ENCODE data around the gene TMEM150C. TPM values are rescaled to one million over a fixed set of nuclear protein-coding genes. Genes with fewer than 3 reads are reported as not detected.
"Not testable (repeated sequence)": the region's sequence is repeated elsewhere in the genome, so short reads cannot be mapped to it uniquely, and the experiment has no call there.

TMEM150C gene
- total RNA-seq, 1 donor from 2014 or later, result 0.95 TPM

DNA sequence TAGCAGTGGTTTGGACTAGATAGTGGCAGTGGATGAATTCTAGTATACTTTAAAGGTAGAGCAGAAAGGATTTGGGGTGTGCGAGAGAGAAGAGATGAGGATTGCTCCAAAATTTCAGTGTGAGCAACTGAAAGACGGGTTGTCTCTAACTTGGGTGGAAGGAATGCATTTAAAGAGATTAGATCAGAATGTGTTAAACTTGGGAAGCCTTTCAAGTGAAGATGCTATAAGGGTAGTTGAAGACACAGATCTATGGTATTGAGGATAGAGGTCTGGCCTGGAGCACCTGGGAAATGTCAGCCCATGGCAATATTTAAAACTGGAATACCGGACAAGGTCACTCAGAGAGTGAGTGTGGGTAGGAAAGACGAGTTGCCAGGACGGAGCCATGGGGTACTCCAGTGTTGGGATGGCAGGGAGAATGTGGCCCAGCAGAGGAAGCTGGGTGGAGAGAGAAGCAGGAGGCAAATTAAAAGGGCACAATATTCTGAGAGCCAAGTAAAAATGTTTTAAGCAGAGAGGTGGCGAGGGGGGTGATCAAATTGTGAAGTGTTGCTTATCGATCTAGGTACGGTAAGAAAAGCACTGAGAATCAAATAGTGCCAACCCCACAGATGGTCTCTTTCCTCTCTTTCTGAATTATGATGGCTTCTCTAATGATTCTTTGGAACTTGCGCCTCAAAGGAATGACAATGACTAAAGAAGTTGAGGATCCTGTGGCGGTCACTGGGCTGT, 80.8 kb downstream of the TMEM150C start:
- Histone ChIP-seq H2AFZ (ENCODE audit: low read depth, low read length) (no peak overlapping the region), H3K27me3 (ENCODE audit: insufficient read depth, low read length) (no peaks in the 10 kb centered on the region), H3K9me3 (ENCODE audit: insufficient read depth, low read depth, low read length) (no peaks in the 10 kb centered on the region), H4K20me1 (ENCODE audit: insufficient read depth, low read length) (no peaks in the 10 kb centered on the region), H3K4me1 (ENCODE audit: insufficient read depth, low read length) (no peaks in the 10 kb centered on the region), H3K9ac (ENCODE audit: low read length) (no peak overlapping the region), H3K4me3 (ENCODE audit: insufficient read depth, low read depth, low read length) (no peak overlapping the region), H3K4me2 (ENCODE audit: low read length) (no peak overlapping the region), H3K36me3 (ENCODE audit: insufficient read depth, low read length) (no peaks in the 10 kb centered on the region), H3K27ac (ENCODE audit: low read depth, low read length) (no peak overlapping the region), H3K79me2 (ENCODE audit: insufficient read depth, low read length) (no peaks in the 10 kb centered on the region)
- Mint-ChIP-seq H3K4me1 (ENCODE audit: low read depth, unreplicated experiment) (no peaks in the 10 kb centered on the region), H3K9me3 (ENCODE audit: unreplicated experiment) (peaks cover 6% of the 10 kb centered on the region), H3K36me3 (ENCODE audit: low read depth, unreplicated experiment) (peaks cover 11% of the 10 kb centered on the region), H3K4me3 (ENCODE audit: unreplicated experiment) (no peak overlapping the region), H3K27ac (ENCODE audit: unreplicated experiment) (no peak overlapping the region), H3K27me3 (ENCODE audit: low read depth, unreplicated experiment) (no peaks in the 10 kb centered on the region)
- DNase-seq (ENCODE audit: low read depth), result no peak
- no peak for FAIRE-seq
- TF ChIP-seq EZH2 (IDR thresholded peaks at IDR 0.05; ENCODE audit: insufficient read depth, low read length), result no peak
- no peak for TF ChIP-seq CTCF (IDR thresholded peaks at IDR 0.05; ENCODE audit: insufficient read depth, low read depth, low read length)

- H3K36me3 ChIP-seq (ENCODE audit: insufficient read depth, low read length), result no peaks in the 10 kb centered on the region
- no peak overlapping the region for H3K4me3 Mint-ChIP-seq (ENCODE audit: unreplicated experiment)
- H2AFZ ChIP-seq (ENCODE audit: low read depth, low read length), result no peak overlapping the region
- no peak overlapping the region for H3K27ac Mint-ChIP-seq (ENCODE audit: unreplicated experiment)
- no peak for TF ChIP-seq CTCF (IDR thresholded peaks at IDR 0.05; ENCODE audit: insufficient read depth, low read depth, low read length)
- no peak for TF ChIP-seq EZH2 (IDR thresholded peaks at IDR 0.05; ENCODE audit: insufficient read depth, low read length)
- H3K4me2 ChIP-seq (ENCODE audit: low read length), result no peak overlapping the region
- H3K27me3 Mint-ChIP-seq (ENCODE audit: low read depth, unreplicated experiment), result no peaks in the 10 kb centered on the region
- DNase-seq (ENCODE audit: low read depth), result no peak
- H3K4me3 ChIP-seq (ENCODE audit: insufficient read depth, low read depth, low read length), result no peak overlapping the region
- H4K20me1 ChIP-seq (ENCODE audit: insufficient read depth, low read length), result no peaks in the 10 kb centered on the region
- no peaks in the 10 kb centered on the region for H3K4me1 Mint-ChIP-seq (ENCODE audit: low read depth, unreplicated experiment)
- no peaks in the 10 kb centered on the region for H3K27me3 ChIP-seq (ENCODE audit: insufficient read depth, low read length)
- FAIRE-seq, result no peak
- no peaks in the 10 kb centered on the region for H3K79me2 ChIP-seq (ENCODE audit: insufficient read depth, low read length)
- no peak overlapping the region for H3K27ac ChIP-seq (ENCODE audit: low read depth, low read length)
- H3K9ac ChIP-seq (ENCODE audit: low read length), result no peak overlapping the region
- H3K4me1 ChIP-seq (ENCODE audit: insufficient read depth, low read length), result no peaks in the 10 kb centered on the region
- no peaks in the 10 kb centered on the region for H3K9me3 ChIP-seq (ENCODE audit: insufficient read depth, low read depth, low read length)
- H3K9me3 Mint-ChIP-seq (ENCODE audit: unreplicated experiment), result peaks cover 6% of the 10 kb centered on the region
- peaks cover 14% of the 10 kb centered on the region for H3K36me3 Mint-ChIP-seq (ENCODE audit: low read depth, unreplicated experiment)
Measured at GRCh38 chr4:82479562-82479961, 82.2 kb downstream of the TMEM150C start.

DNA sequence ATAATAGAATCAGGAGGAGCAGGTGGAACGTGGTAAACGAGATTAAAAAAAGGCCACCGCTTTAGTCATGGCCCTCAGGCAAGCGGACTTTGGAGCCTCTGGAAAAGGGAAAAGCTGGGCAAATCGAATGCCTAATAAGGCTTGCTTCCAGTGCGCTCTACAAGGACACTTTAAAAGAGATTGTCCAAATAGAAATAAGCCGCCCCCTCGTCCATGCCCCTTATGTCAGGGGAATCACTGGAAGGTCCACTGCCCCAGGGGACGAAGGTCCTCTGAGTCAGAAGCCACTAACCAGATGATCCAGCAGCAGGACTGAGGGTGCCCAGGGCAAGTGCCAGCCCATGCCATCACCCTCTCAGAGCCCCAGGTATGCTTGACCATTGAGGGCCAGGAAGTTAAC, 84.3 kb downstream of the TMEM150C start:
- H3K36me3 Mint-ChIP-seq (ENCODE audit: low read depth, unreplicated experiment), result peaks cover 17% of the 10 kb centered on the region
- H3K4me3 ChIP-seq (ENCODE audit: insufficient read depth, low read depth, low read length); FAIRE-seq; H3K79me2 ChIP-seq (ENCODE audit: insufficient read depth, low read length); H2AFZ ChIP-seq (ENCODE audit: low read depth, low read length); H3K9ac ChIP-seq (ENCODE audit: low read length); H4K20me1 ChIP-seq (ENCODE audit: insufficient read depth, low read length); H3K9me3 ChIP-seq (ENCODE audit: insufficient read depth, low read depth, low read length); H3K27me3 ChIP-seq (ENCODE audit: insufficient read depth, low read length); DNase-seq (ENCODE audit: low read depth); H3K9me3 Mint-ChIP-seq (ENCODE audit: unreplicated experiment); H3K27ac ChIP-seq (ENCODE audit: low read depth, low read length); H3K4me3 Mint-ChIP-seq (ENCODE audit: unreplicated experiment); H3K27ac Mint-ChIP-seq (ENCODE audit: unreplicated experiment); H3K4me1 ChIP-seq (ENCODE audit: insufficient read depth, low read length); H3K36me3 ChIP-seq (ENCODE audit: insufficient read depth, low read length); H3K4me2 ChIP-seq (ENCODE audit: low read length); H3K27me3 Mint-ChIP-seq (ENCODE audit: low read depth, unreplicated experiment); H3K4me1 Mint-ChIP-seq (ENCODE audit: low read depth, unreplicated experiment): not testable (repeated sequence)

DNA sequence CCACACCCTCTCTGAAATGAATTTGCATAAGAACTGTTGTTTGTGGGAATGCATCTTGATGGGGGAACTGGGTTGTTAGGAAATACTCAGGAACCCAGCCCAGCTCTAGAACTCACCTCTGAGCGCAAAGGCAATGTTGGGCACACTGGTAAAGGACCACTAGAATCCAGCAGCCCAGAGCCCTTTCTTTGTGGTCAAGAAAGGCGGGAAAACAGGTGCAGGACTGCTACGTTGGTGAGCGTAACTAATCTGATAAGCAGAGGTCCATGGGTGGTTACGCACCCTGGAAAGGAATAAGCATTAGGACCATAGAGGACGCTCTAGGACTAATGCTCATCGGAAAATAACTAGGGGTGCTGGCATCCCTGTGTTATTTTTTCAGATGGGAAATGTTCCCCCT, 85.9 kb downstream of the TMEM150C start:
- not testable (repeated sequence) for H3K4me3 ChIP-seq (ENCODE audit: insufficient read depth, low read depth, low read length); H3K4me1 Mint-ChIP-seq (ENCODE audit: low read depth, unreplicated experiment); H3K9ac ChIP-seq (ENCODE audit: low read length); H3K9me3 Mint-ChIP-seq (ENCODE audit: unreplicated experiment); FAIRE-seq; H3K9me3 ChIP-seq (ENCODE audit: insufficient read depth, low read depth, low read length); H3K36me3 ChIP-seq (ENCODE audit: insufficient read depth, low read length); H3K4me3 Mint-ChIP-seq (ENCODE audit: unreplicated experiment); DNase-seq (ENCODE audit: low read depth); H4K20me1 ChIP-seq (ENCODE audit: insufficient read depth, low read length); H3K27me3 ChIP-seq (ENCODE audit: insufficient read depth, low read length); H3K27me3 Mint-ChIP-seq (ENCODE audit: low read depth, unreplicated experiment); H3K27ac ChIP-seq (ENCODE audit: low read depth, low read length); H3K27ac Mint-ChIP-seq (ENCODE audit: unreplicated experiment); H2AFZ ChIP-seq (ENCODE audit: low read depth, low read length); H3K4me1 ChIP-seq (ENCODE audit: insufficient read depth, low read length); H3K4me2 ChIP-seq (ENCODE audit: low read length); H3K79me2 ChIP-seq (ENCODE audit: insufficient read depth, low read length)
- H3K36me3 Mint-ChIP-seq (ENCODE audit: low read depth, unreplicated experiment), result peaks cover 16% of the 10 kb centered on the region
